AG08395 (cell line): Measurements from ENCODE around the gene NUDT10.
A peak's percentile ranks its signal among the peaks of the same experiment; 100 is the strongest.
"Not testable (repeated sequence)": the region's sequence is repeated elsewhere in the genome, so short reads cannot be mapped to it uniquely, and the experiment has no call there.

ENCODE experiments used
- DNase-seq: peaks from one replicate; pipeline ENCODE4 v3.0.0; 2012; ENCODE audit warnings: mixed read lengths, low spot score

NUDT10 gene

DNA sequence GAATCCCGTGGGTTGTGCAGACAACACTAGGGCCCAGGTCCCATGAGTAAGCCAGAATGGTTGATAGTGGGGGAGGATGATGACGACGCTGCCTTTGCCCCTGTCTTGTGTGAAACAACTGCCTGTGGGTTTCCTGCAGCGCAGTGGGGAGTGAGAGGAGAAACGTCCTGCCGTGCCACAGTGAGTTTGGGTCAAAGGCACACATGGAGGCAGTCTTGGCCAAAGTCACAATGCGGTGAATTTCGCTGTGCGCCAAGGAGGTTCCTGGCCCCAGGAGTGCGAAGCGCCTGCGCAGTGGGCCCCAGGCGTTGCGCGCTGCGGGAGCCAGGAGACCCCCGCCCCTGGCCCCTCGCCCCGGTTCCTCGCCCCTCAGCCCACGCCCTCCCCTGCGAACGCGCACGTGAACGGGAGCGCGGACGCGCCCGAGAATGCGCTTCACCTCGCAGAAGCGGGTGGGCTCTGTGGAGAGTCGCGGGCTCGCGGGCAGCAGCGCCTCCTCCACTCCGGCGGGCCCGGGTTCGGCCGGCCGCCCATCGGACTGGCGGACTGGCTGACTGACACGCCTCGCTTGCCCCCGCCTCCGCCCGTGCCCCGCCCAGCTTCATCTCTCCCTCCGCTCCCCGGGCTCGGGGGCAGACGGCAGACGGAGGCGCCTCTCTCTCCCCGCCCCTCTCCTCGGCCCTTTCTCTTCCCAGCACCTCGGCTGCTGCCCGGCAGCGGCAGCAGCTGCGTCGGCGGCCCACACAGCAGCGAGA is at the start of gene NUDT10:
Gene NUDT10 (plus strand): TSS at position 635 of the 755 bp plus-strand sequence. CDS start 144 bp downstream, outside the sequence.
- peak; percentile 10 for DNase-seq

GRCh38 chrX:51292421-51292820 is 40.2 kb upstream of the NUDT10 start:
- no peak for DNase-seq

GRCh38 chrX:51296138-51296537 is 36.5 kb upstream of the NUDT10 start:
- DNase-seq, result no peak

- DNase-seq, result no peak
Observed at GRCh38 chrX:51316271-51316670, 16.4 kb upstream of the NUDT10 start.

- not testable (repeated sequence) for DNase-seq
Observed at GRCh38 chrX:51332943-51333785, 542 bp downstream of the NUDT10 start.

DNA sequence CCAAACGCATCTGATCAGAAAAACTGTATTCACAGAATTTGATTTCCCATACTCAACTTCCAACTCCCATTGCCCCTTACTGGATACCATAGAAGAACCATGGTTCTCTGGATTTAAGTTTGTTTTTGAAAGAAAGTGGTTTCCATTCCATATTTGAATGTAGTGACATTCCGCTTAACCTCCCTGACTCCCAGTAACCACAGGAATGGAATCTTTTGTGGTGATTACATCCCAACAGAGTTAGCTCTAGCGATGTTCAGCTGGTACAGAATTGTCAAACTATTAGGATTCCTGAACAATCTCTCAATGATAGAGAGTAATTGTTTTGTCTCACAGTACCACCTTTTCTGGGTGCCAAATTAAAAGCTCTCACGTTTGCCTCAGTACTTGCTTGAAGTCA is 1.7 kb downstream of the NUDT10 start:
- no peak for DNase-seq

GRCh38 chrX:51336584-51336983 is 4.0 kb downstream of the NUDT10 start:
- DNase-seq, result peak; percentile 59

DNA sequence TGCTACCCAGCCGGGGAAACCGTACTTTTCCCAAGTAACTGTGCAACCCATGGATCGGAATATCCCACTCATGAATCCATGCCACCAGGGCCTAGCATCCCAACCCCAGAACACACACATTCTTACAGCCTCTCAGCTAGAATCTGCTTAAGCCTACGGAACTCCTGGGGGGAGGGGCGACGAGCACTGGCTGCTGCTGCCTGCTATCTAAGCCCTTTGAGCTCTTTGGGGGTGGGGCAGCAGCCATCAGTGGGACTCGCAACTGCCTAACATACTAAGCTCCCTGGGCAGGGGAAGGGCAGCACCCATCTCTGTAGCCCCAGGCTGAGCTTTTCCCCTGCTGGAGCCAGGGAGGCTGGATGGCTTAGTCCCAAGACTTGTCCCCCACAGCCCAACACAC is 28.6 kb downstream of the NUDT10 start:
- DNase-seq, result no peak

GRCh38 chrX:51376672-51377071 is 44.0 kb downstream of the NUDT10 start:
- no peak for DNase-seq
